MM.1S (cell line): ENCODE measurements around the gene MTTP.

ENCODE experiments used
- DNase-seq: peaks from one replicate; pipeline ENCODE4 v3.0.0-alpha.2; 2015
- H2AFZ ChIP-seq: fragments of 300-600 bp; sonication (generic); 2 replicates; pipeline ENCODE4 v1.6.0; 2016; ENCODE audit warnings: antibody characterized with exemption, low read length
- H3F3A ChIP-seq: fragments of 300-600 bp; sonication (generic); 2 replicates; pipeline ENCODE4 v1.6.1; 2016; ENCODE audit warnings: mild to moderate bottlenecking, antibody characterized with exemption, low read length, moderate library complexity, mixed read lengths; ENCODE audit not compliant: insufficient read depth
- H3K27ac ChIP-seq: fragments of 300-600 bp; sonication (generic); 2 replicates; pipeline ENCODE4 v1.5.1; 2016; ENCODE audit warnings: mild to moderate bottlenecking, low read length
- H3K27me3 ChIP-seq: fragments of 300-600 bp; sonication (generic); replicated peaks from 2 replicates; pipeline ENCODE4 v1.6.0; 2016; ENCODE audit warnings: low read length; ENCODE audit not compliant: insufficient read depth
- H3K36me3 ChIP-seq: fragments of 300-600 bp; sonication (generic); replicated peaks from 2 replicates; pipeline ENCODE4 v1.6.1; 2016; ENCODE audit warnings: mild to moderate bottlenecking, low read length, mixed read lengths; ENCODE audit not compliant: insufficient read depth
- H3K4me1 ChIP-seq: fragments of 300-600 bp; sonication (generic); 2 replicates; pipeline ENCODE4 v1.6.1; 2016; ENCODE audit warnings: low read length, mixed read lengths
- H3K4me2 ChIP-seq: fragments of 300-600 bp; sonication (generic); 2 replicates; pipeline ENCODE4 v1.6.0; 2016; ENCODE audit warnings: low read depth, low read length
- H3K4me3 ChIP-seq: fragments of 300-600 bp; sonication (generic); 2 replicates; pipeline ENCODE4 v1.5.1; 2016; ENCODE audit warnings: low read length, mixed read lengths
- H3K79me2 ChIP-seq: fragments of 300-600 bp; sonication (generic); 2 replicates; pipeline ENCODE4 v1.6.1; 2016; ENCODE audit warnings: mixed run types, low read length, mixed read lengths
- H3K9ac ChIP-seq: fragments of 300-600 bp; sonication (generic); 2 replicates; pipeline ENCODE4 v1.6.1; 2016; ENCODE audit warnings: low read length, mixed read lengths
- H3K9me2 ChIP-seq: fragments of 300-600 bp; sonication (generic); replicated peaks from 2 replicates; pipeline ENCODE4 v1.6.1; 2016; ENCODE audit warnings: mild to moderate bottlenecking, low read length, mixed read lengths; ENCODE audit not compliant: insufficient read depth
- H3K9me3 ChIP-seq: fragments of 300-600 bp; sonication (generic); replicated peaks from 2 replicates; pipeline ENCODE4 v1.6.1; 2016; ENCODE audit warnings: mild to moderate bottlenecking, low read length, mixed read lengths; ENCODE audit not compliant: insufficient read depth
- H4K20me1 ChIP-seq: fragments of 300-600 bp; sonication (generic); 2 replicates; pipeline ENCODE4 v1.6.1; 2016; ENCODE audit warnings: mild to moderate bottlenecking, low read length, moderate library complexity, mixed read lengths; ENCODE audit not compliant: insufficient read depth
- CTCF ChIP-seq: fragments of 300-600 bp; sonication (generic); IDR thresholded peaks from 2 replicates; pipeline ENCODE4 v1.5.1; 2016; ENCODE audit warnings: antibody characterized with exemption, low read length, mixed read lengths
- EZH2 ChIP-seq: fragments of 300-600 bp; sonication (generic); optimal IDR thresholded peaks from 2 replicates; pipeline ENCODE3; 2017; ENCODE audit warnings: low read depth, mild to moderate bottlenecking, antibody characterized with exemption, low read length, mixed read lengths
- EZH2phosphoT487 ChIP-seq: fragments of 300-600 bp; sonication (generic); IDR thresholded peaks from 2 replicates; pipeline ENCODE4 v1.6.1; 2018; ENCODE audit warnings: antibody characterized with exemption, low read length

Gene MTTP

DNA sequence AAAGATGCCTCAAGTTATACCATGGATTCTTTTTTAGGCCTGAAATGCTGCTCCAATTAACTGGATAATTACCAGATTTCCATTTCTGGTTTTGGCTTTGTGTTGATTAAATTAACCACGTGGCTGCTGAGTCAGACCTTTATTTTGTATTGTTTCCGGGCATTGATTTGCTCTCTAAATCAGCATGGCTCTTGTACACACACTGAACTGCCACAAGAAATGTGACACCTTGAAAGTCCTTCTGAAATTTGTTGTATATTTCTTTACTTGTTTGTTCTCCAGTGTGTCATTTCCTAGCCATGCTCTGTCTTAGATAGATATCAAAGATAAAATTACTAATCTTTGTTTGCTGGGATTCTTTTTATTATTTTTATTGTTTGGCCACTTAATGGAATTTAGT is 11.7 kb downstream of the MTTP start:
- Histone ChIP-seq H3K9me3 (no peaks in the 10 kb centered on the region), H3K4me2 (no peak overlapping the region), H3K9ac (no peak overlapping the region), H3K79me2 (no peaks in the 10 kb centered on the region), H2AFZ (no peak overlapping the region), H3K36me3 (no peaks in the 10 kb centered on the region), H3K27me3 (no peaks in the 10 kb centered on the region), H3K4me3 (no peak overlapping the region), H3K4me1 (no peaks in the 10 kb centered on the region), H3K9me2 (no peaks in the 10 kb centered on the region), H4K20me1 (no peaks in the 10 kb centered on the region), H3F3A (no peaks in the 10 kb centered on the region), H3K27ac (no peak overlapping the region)
- DNase-seq: no peak
- TF ChIP-seq EZH2phosphoT487 (no peak), EZH2 (no peak), CTCF (no peak)

GRCh38 chr4:99586797-99587196 is 12.2 kb downstream of the MTTP start:
- Histone ChIP-seq H4K20me1 (no peaks in the 10 kb centered on the region), H2AFZ (no peak overlapping the region), H3K4me3 (no peak overlapping the region), H3K4me2 (no peak overlapping the region), H3K36me3 (no peaks in the 10 kb centered on the region), H3K9ac (no peak overlapping the region), H3K79me2 (no peaks in the 10 kb centered on the region), H3K27me3 (no peaks in the 10 kb centered on the region), H3F3A (no peaks in the 10 kb centered on the region), H3K4me1 (no peaks in the 10 kb centered on the region), H3K27ac (no peak overlapping the region), H3K9me2 (no peaks in the 10 kb centered on the region), H3K9me3 (no peaks in the 10 kb centered on the region)
- DNase-seq: no peak
- TF ChIP-seq CTCF (no peak), EZH2phosphoT487 (no peak), EZH2 (no peak)

DNA sequence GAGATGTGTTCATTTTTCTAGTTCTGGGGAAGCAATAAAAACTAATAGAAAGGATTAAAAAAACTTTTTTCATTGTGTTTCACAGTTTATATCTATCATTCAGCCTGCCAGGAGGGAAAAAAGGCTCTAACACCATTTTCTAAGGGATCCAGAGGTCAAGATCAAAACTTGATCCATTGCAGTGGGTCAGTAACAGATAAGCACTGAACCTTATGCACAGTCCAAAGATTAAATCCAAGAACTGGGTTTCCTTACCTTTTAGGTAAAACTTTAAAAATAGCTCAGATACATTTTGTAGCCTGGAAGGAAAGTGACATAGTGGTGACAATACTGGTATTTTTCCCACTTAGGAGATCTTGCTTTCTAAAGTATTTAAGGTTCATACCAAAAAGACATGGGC is 12.7 kb downstream of the MTTP start:
- Histone ChIP-seq H3K36me3 (no peaks in the 10 kb centered on the region), H3K27me3 (no peaks in the 10 kb centered on the region), H3K9me3 (no peaks in the 10 kb centered on the region), H4K20me1 (no peaks in the 10 kb centered on the region), H2AFZ (no peak overlapping the region), H3K9me2 (no peaks in the 10 kb centered on the region), H3K79me2 (no peaks in the 10 kb centered on the region), H3K4me2 (no peak overlapping the region), H3K9ac (no peak overlapping the region), H3K4me1 (no peaks in the 10 kb centered on the region), H3K27ac (no peak overlapping the region), H3F3A (no peaks in the 10 kb centered on the region), H3K4me3 (no peak overlapping the region)
- no peak for DNase-seq
- TF ChIP-seq CTCF (no peak), EZH2 (no peak), EZH2phosphoT487 (no peak)

- no peak overlapping the region for H2AFZ ChIP-seq
- no peak overlapping the region for H3K9ac ChIP-seq
- H3K36me3 ChIP-seq: no peaks in the 10 kb centered on the region
- no peaks in the 10 kb centered on the region for H3K27me3 ChIP-seq
- no peak overlapping the region for H3K27ac ChIP-seq
- DNase-seq: no peak
- H3K4me1 ChIP-seq: no peaks in the 10 kb centered on the region
- TF ChIP-seq EZH2 (no peak), CTCF (no peak), EZH2phosphoT487 (no peak)
- no peaks in the 10 kb centered on the region for H3K9me3 ChIP-seq
- no peak overlapping the region for H3K4me3 ChIP-seq
- no peak overlapping the region for H3K4me2 ChIP-seq
- H3F3A ChIP-seq: no peaks in the 10 kb centered on the region
- no peaks in the 10 kb centered on the region for H3K9me2 ChIP-seq
- no peaks in the 10 kb centered on the region for H3K79me2 ChIP-seq
- H4K20me1 ChIP-seq: no peaks in the 10 kb centered on the region
Measured at GRCh38 chr4:99587803-99588202, 13.2 kb downstream of the MTTP start.
